SH-SY5Y (cell line): ENCODE measurements around the gene RPL14.

ENCODE experiments used
- GATA2 ChIP-seq: IDR thresholded peaks from 2 replicates; pipeline ENCODE4 v1.6.1; 2011; ENCODE audit warnings: mild to moderate bottlenecking, low read depth, low read length
- GATA3 ChIP-seq: IDR thresholded peaks from 2 replicates; pipeline ENCODE4 v1.6.1; 2011; ENCODE audit warnings: low read depth, mild to moderate bottlenecking, low read length, moderate library complexity

DNA sequence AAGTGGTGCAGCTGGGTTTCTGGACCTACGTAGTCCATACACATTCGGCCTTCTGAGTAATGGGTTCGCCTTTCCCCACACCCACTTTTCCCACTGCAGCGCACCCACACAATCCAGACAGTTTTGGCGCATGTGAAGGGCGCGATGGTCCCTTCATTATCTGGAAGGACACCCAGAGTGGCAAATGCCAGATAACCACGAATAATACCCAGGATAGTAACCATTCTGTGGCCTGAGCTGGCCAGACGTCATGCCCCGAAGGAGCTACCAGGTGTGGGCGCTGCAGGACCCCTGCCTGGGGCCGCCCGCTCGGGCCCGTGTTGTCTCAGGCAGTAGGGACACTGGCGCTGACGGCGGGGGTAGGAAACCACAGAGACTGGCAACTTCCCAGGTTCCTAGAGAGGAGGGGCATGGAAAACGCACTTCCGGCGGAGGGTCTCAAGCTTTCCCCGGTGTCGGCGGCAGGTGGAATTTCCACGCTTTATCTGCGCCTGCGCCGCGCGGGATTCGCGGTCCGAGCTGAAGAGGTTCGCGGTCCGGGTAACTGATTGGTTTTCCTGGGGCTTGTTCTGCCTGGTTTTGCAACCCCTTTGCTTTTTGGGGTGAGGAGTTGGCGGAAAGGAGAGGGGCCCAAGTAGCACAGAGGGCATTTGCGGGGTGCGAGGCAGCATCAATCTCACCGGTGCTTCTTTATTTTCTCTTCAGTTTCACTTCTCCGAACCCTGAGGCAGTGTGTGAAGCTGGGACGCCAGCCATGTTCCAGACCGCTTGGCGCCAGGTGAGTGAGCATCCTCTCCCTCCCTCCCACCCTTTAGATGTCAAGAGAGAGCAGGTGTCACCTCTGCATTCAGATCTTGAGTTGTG is 48.7 kb downstream of the RPL14 start, which contains the start of gene ZNF620:
- TF ChIP-seq GATA3 = no peak
- TF ChIP-seq GATA2 = no peak
